Measurements from ENCODE around the gene ATXN1.
"Not testable (repeated sequence)": the region's sequence is repeated elsewhere in the genome, so short reads cannot be mapped to it uniquely, and the experiment has no call there.

Gene ATXN1

DNA sequence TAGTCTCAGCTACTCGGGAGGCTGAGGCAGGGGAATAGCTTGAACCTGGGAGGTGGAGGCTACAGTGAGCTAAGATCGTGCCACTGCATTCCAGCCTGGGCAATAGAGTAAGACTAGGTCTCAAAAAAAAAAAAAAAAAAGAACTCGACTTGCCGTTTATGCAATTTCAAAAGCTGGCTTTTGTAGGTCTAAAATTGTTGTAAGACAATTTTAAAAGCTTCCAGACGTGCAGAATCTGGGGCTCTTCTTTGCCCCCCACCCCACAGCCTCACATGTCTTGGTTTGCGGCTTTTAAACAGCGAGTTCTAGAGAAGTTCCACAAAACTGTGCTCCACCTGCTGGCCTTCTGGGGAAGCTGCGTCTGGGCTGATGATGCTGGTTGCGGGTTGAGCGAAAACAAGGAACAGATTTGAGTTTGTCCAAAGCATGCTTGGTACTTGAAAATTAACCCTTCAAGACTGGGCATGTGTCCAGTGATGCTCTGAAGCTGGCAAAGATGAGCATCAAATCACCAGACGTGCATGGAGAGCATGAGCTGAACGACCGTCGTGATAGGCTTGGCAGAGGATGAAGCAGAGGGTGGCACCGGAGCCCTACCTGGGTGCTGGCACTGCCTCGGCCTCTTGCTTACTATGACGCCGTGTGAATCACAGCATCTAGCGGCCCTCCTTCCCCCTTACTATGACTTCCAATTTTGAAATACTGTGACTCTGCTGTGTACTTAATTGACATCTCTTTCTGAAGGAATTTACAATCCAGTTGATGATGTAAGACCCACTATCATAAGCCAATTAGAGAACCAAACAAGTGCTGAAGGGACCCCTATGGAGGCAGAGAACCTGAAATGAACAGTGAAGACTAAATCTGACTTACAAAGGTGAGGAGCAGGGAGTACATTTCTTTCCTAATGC lies 351.5 kb downstream of the ATXN1 start:
- DNase-seq (ENCODE audit: low spot score), result peak; percentile 40

GRCh38 chr6:16408766-16409165 lies 352.5 kb downstream of the ATXN1 start:
- DNase-seq (ENCODE audit: low spot score), result no peak

GRCh38 chr6:16406966-16407365 lies 354.3 kb downstream of the ATXN1 start:
- no peak for DNase-seq (ENCODE audit: low spot score)

DNA sequence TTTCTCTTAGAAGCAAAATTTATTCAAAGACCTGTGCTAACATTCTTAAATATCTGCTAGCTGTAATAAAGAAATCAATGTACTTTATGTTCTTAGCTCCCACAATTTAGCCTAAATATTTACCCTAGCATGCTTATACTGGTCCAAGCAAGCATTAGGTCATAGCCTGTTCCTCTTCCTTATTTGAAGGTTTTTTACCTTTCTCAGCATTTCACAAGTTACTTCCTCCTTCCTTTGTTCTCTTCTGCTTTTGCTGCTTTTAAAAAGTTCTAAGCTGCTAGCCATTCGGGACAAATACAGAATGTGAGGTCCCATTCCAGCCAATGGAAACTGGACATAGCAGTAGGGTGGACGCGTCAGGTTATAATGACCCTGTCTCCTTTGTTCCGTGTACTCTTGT lies 354.7 kb downstream of the ATXN1 start:
- DNase-seq (ENCODE audit: low spot score), result not testable (repeated sequence)

GRCh38 chr6:16405375-16405774 lies 355.9 kb downstream of the ATXN1 start:
- no peak for DNase-seq (ENCODE audit: low spot score)

- DNase-seq (ENCODE audit: low spot score), result no peak
Measured at GRCh38 chr6:16404456-16404855, 356.8 kb downstream of the ATXN1 start.

DNA sequence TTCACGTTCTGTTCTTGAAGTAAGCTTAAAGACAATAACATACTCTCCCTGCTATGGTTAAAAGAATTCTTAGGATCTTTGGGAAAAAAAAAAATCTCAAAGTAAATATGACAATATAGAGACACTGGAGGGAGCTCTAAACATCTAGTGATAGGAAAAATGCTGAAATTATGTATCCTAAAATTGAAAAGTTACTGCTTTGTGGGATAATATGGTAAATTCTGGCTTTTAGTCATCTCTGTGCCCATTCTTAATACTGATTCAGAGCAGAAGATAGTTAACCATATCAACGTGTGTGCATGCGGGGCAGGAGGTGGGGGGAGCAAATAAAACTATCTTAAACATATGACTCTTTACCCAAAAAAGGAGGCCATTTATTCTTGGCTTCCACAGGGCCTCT lies 357.4 kb downstream of the ATXN1 start:
- DNase-seq (ENCODE audit: low spot score), result no peak

- DNase-seq (ENCODE audit: low spot score), result no peak
Measured at GRCh38 chr6:16402581-16402900, 358.7 kb downstream of the ATXN1 start.

DNA sequence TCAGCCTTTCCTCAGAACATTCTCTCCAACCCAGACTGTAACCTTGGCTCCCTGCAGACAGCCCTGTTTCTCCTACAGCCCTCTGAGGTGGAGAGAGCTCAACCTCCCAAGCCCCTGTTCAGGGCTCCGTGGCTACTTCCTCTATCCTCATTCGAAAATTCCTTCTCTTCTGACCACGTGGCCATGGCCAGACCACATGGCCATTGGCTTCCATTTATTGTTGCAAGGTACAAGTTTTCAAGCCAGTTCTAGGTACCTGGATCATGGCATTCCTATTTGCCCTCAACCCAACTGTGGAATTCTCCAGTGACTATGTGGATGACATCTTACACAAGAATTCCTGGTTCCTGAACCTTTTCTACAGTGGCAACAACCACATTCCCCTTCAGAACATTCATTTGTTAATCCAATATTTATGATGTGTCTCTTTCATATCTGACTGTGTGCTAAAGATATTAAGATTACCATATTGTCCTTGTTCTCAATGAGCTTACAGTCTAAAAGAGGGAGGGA lies 361.0 kb downstream of the ATXN1 start:
- DNase-seq (ENCODE audit: low spot score), result no peak

DNA sequence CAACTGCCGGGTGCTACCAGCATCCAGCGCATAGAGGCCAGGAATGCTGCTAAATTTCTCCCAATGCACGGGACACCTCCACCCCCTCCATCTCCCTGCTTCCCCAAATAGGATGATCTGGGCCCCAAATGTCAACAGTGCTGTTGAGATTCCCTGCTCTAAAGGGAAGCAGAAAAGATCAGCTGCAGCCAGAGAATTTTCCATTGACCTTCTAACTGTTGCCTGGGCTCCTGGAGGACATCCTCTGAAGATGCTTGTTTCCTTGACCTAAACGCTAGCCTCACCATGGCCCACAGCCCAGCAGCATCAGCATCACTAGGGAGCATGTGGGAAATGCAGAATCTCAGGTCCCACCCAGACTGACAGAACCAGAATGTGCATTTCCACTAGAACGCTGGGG lies 361.6 kb downstream of the ATXN1 start:
- no peak for DNase-seq (ENCODE audit: low spot score)

GRCh38 chr6:16399158-16399557 lies 362.1 kb downstream of the ATXN1 start:
- DNase-seq (ENCODE audit: low spot score), result no peak

GRCh38 chr6:16398587-16398986 lies 362.7 kb downstream of the ATXN1 start:
- no peak for DNase-seq (ENCODE audit: low spot score)

DNA sequence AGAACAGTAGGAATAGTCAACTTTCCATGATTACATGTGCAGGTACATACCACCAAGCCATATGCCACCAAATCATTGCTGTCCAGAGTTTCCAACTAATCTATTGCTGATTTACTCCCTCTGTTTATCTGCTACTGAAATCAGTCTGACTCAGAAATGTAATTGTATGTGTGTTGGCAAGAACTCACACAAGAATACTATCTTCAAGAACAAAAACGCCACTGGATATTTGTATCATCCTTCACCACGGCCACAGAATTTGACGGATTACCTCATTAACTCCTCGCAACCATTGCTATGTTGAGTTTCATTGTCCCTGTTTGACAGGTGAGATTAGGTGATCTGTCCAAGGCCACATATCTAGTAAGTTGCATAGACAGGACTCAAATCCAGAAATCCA lies 363.6 kb downstream of the ATXN1 start:
- DNase-seq (ENCODE audit: low spot score), result no peak

DNA sequence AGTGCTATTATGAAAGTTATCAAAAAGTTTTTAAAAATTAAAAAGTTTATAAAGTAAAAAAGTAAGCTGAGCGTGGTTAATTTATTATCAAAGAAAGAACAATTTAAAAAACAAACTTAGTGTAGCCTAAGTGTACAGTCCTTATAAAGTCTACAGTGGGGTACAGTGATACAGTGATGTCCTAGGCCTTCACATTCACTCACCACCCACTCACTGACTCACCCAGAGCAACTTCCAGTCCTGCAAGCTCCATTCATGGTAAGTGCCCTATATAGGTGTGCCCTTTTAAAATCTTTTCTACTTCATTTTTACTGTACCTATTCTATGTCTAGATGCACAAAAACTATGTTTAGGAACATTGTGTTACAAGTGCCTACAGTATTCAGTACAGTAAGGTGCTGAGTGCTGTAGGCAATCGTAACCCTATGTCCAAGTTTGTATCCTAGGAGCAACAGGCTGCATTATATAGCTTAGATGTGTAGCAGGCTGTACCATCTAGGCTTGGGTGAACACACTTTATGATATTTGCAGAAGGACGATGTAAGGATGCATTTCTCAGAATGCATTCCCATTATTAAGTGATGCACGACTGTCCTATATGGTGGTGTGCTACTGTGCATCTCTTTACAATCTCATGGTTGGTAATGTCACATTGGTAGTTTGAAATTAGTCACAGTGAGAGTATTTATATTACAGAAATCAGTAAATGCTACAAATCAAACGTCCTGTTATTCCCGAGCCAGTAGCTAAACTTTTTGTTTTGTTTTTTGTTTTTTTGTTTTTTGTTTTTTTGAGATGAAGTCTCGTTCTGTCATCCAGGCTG lies 364.6 kb downstream of the ATXN1 start:
- DNase-seq (ENCODE audit: low spot score), result no peak

GRCh38 chr6:16394632-16395031 lies 366.6 kb downstream of the ATXN1 start:
- no peak for DNase-seq (ENCODE audit: low spot score)

- no peak for DNase-seq (ENCODE audit: low spot score)
Measured at GRCh38 chr6:16393326-16393725, 367.9 kb downstream of the ATXN1 start.

DNA sequence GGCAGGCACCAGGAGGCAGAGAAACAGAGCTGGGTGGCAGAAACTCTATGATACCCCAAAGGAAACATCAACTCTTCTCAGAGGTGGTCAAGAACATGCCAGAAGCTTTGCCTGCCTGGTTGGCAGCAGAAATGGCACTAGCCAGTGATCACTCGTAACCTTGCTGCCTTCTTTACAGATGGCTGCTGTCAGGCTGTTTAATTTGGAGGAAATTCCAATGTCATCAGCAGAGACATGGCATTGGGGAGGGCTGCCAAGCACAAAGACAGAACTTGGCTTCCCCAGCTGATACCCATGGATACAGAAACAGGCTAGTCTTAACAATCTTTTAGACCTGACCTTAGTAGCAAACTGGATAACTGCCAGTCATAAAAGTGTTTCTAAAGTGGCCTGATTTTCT lies 369.2 kb downstream of the ATXN1 start:
- DNase-seq (ENCODE audit: low spot score), result no peak

DNA sequence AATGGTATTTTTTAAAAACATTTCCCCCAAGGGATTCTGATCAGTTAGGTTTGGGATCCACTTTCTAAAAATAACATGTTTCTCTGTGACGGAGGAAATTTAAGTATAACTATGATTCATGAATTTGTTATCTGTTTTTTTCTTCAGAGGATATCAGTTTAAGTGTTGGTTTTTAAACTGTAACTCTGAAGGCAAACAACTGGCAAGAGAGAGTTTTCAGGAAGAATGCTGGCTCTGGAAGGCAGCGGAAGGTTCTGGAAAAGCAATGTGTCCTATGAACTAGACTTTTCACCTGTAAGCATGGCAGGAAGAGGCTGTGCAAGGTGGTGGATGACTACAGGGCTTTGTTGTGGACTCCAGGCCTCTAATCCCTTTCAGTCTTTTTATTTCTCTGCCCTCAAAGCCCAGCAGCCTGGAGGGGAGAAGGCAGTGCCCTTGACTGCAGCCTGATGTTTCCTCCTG lies 369.8 kb downstream of the ATXN1 start:
- DNase-seq (ENCODE audit: low spot score), result no peak

GRCh38 chr6:16390909-16391450 lies 370.3 kb downstream of the ATXN1 start:
- DNase-seq (ENCODE audit: low spot score), result not testable (repeated sequence)

GRCh38 chr6:16389642-16390041 lies 371.6 kb downstream of the ATXN1 start:
- no peak for DNase-seq (ENCODE audit: low spot score)

GRCh38 chr6:16388488-16388887 lies 372.8 kb downstream of the ATXN1 start:
- no peak for DNase-seq (ENCODE audit: low spot score)

DNA sequence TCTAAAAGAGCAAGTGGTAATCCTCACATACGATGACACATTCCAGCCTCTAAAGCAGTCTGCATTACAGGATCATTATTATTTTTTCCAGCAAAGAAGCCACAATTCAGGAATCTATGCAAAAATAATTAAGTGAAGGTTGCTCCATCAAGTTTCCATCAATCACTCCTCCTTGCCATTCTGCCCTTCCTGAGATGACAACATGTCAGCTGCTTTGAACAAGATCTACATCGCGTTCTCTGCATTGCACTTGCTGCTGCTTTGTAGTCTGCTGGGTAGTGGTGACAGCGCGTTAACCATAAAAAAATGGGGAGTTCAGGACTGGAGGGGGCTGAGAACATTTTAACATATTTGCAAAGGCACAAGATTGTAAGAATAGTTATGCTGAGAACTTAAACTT lies 375.2 kb downstream of the ATXN1 start:
- DNase-seq (ENCODE audit: low spot score), result no peak

Measured in RKO (cell line).